NCI-H187 (cell line): Measurements from ENCODE around the gene JAG1.

Experiments
- DNase-seq, 2 experiments: peaks; one replicate each; lab custom pipeline; 2025; lab: John Stamatoyannopoulos, UW

Gene JAG1

DNA sequence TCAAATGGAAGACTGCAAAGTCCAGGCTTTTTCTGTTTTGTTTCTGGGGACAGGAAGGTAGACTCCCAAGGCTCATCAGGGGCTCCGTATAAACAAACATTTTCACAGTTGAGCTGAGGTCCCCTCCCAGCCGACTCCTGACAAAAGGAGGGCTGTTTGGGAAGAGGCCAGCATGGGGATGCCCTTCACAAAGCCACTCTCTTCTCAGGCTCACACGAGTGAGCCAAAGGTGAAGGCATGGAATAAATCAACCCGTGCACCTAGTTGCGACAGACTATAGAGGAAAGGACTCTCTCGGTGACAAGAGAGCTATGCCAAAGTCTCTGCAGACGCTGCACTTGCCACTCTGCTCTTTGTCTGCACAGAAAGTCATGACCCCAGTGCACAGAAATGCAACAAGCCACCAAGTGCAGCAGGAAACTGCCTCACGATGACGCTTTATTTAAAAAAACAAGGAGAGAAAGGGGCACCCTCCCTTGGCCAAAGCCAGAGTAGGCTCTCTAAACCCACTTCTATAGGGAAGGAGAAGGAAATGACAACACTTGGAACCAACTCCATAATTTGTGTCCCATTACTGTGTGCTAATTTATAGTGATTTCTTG, 21.0 kb downstream of the JAG1 start:
- no peak for DNase-seq

- DNase-seq, result no peak
Measured at GRCh38 chr20:10652185-10652584, 21.6 kb downstream of the JAG1 start.

DNA sequence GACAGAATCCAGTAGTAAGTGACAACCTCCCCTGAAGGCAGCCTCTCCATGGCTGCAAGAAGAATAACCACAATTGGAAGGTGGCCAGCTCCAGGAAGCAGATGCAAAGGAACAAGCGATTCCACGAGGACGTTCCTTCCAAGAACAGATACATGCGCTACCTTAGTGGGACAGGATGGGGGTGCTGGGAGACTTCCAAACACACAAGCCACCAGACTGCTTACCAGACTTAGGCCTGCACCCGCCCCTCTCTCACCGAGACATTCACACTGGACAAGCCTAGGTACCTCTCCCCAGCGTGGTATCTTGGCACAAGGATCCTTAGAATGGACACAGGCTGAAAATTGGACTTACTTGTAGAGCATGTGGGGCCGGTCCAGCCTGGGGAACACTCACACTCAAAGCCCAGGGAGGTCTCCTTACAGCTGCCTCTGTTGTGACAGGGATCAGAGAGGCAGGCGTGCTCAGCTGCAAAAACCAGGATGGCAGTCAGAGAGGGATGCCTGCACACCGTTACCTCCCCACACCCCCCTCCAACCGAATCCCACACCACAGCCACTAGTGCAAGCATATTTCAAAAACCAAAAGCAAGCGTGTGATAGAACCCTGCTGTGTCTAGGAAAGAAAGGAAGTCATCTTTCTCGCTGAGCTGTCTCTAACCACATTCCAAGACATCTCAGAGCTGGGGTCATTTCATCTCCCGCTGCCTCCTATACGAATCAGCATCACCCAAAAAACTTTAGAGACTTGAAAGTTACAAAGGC, 22.4 kb downstream of the JAG1 start:
- DNase-seq, result no peak

DNA sequence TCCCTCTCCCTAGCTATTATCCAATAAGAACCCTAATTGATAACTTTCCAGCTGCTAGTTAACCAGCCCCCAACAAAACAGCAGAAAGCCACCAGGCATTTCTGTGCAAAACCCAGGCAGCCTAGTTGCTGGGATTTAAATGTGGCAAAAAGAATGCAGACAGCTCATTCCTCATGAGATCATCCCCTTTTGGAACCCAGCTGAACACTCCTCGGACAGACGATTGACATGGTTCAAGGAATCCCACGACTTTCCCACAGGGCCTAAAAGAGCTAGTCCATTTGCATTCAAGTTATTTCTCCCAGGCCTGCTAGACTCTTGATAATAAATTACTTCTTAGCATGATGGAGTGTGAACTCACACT, 24.0 kb downstream of the JAG1 start:
- DNase-seq, result no peak

DNA sequence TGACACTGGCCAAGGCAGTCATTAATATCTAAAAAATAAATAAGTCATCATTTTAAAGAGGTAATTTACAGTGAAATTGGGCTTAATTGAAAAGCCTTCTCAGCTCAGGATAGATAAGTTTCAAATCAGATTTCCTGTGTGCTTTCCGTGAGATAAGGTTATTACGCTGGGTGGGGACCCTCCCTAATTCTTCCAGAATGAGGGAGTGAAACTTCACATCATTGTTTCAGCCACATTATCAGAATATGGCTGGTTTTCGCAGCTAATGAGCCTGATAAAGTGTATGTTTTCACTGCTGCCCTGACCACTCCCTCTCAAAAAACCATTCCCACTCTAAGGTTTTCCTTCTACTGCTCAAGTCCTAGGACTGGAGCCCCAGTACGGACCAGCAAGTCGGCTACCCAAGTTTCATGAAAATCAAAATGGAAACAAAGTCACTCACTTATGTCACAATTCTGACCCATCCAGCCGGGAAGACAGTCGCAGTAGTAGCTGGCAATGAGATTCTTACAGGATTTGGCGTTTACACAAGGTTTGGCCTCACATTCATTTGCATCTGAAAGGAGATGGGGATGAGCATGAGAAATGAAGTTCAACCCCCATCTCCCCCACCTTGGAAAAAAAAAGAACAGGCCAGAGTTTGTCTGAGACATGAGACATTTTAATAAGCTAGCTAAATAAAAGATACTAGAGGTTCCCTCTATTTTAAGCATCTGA, 24.6 kb downstream of the JAG1 start:
- DNase-seq, result no peak

DNA sequence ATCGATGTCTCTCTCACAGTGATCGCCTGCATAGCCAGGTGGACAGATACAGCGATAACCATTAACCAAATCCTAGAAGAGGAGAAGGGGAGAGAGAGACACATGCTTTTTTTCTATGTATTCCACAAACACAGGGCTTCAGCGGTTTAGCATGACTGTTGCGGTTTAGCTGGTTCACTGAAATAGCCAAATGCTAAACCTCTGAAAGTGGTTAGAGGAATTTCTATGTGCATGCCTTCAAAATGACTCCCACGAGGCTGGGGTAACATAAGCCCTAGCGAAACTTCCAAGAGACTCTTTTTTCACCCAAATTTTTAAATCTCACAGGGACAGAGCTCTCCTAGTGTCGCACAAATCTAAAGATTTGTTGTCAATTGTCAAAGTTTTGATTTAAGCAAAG, 25.1 kb downstream of the JAG1 start:
- no peak for DNase-seq

DNA sequence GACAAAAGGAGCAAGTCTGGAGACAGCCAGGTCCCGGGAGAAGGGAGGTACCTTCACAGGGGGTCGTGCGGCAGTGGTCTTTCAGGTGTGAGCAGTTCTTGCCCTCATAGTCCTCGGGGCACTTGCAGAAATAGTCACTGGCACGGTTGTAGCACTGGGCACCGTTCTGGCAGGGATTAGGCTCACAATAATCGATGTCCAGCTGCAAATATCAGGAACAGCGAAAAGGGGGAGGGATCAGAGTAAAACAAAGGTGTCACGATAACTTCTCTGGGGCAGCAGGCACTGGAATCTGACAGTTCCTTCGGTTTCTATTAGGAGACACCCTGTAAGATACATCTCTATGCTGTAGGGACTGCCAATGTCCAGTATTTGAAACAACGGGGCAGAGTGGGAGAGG, 25.9 kb downstream of the JAG1 start:
- DNase-seq, result no peak

DNA sequence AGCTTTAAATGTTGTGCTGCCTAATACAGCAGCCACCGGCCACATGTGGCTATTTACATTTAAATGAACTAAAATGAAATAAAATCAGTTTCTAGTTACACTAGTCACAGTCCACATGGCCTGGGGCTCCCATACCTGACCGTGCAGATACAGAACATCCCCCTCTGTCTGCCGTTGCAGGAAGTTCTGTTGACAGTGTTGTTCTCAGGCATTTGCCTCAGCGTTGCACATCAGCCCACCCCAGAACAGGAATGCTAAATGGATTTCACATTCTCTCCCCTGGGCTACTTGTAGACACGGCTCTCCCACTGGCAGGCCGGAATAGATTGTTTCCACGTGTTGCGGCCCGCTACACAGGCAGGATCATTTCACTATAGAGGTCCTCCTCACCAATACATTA, 26.3 kb downstream of the JAG1 start:
- no peak for DNase-seq

- no peak for DNase-seq
Measured at GRCh38 chr20:10646886-10647420, 26.8 kb downstream of the JAG1 start.

DNA sequence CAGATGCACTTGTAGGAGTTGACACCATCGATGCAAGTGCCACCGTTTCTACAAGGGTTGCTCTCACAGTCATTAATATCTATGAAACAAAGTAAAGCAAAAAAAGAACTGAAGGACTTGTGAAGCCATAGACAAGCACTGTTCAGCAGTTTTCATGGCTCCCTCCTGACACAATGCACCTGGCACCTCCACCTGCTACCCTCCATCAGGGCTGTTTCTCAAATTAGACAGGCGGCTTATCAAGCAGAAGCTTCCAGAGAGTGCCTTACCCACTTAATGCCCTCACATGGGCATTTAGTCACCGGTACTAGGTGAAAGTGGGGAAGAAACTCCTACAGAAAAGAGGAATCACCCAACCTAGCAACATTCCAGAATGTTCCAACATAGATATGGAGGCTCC, 27.8 kb downstream of the JAG1 start:
- no peak for DNase-seq

GRCh38 chr20:10645205-10645570, 28.6 kb downstream of the JAG1 start:
- DNase-seq, result no peak

DNA sequence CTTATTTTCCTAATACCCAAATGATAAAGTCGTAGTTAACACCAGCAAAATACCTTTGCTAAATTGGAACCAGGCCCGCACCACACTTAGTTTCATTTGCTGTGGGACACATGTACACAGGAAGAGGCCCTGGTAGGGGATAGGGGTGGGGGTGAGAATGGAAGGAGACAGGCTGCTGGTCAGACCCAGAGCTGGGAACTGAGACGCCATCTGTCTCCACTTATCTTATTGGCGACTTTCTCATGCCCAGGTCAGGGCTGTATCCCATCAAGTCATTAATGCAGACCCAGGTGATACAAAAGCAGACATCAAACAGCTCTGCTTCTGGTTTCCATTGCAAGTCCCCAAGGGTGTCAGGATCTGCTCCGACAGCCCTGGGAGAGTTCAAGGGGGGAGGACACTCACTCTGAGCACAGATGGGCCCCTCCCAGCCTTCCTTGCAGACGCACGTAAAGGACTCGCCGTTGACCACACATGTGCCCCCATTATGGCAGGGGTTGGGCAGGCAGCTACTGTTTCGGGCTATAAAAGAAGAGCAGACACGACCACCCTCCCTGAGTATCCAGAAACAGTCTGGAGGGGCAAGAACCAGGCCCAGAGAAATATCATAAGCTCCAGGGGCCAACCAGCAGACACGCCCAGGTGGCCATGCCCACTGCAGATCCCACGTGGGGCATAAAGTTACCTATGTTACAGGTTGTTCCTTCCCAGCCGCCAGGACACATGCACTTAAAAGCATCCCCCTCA, 29.2 kb downstream of the JAG1 start:
- DNase-seq, result no peak

DNA sequence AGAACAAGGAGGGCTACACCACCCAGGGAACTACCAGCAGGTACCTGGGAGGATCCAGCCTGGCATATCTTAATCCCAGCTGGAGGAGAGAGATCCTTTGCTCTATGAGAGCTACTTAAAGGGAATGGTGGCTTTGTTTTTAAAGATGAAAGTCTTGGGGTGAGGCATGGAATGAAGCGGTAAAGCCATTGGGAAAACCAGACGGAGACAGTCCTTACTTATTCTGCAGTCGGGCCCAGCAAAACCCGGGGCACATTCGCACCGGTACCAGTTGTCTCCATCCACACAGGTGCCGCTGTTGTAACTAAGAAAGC, 30.3 kb downstream of the JAG1 start:
- DNase-seq, result no peak

- DNase-seq, result no peak
Measured at GRCh38 chr20:10642856-10643559, 30.8 kb downstream of the JAG1 start.

- no peak for DNase-seq
Measured at GRCh38 chr20:10641893-10642292, 31.9 kb downstream of the JAG1 start.

GRCh38 chr20:10641467-10641866, 32.3 kb downstream of the JAG1 start:
- DNase-seq, result no peak

DNA sequence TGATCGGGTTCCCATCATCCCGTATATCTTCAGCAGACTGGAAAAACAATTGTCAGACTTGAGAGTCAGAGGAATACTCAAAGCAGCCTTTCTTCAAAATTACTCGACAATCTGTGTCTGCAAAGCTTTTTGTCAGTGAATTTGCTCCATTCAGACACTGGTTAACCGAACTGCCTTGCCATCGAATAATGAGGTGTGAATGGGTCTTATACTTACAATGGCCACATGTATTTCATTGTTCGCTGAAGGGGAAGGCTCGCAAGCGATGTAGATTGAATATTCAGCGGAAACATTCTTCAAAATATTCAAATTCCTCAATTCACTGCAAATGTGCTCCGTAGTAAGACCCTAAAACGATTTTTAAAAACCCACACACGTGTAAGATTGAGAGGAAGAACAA, 32.9 kb downstream of the JAG1 start:
- no peak for DNase-seq

GRCh38 chr20:10639737-10640556, 33.9 kb downstream of the JAG1 start:
- DNase-seq, result no peak

GRCh38 chr20:10639077-10639736, 34.6 kb downstream of the JAG1 start:
- no peak for DNase-seq

- no peak for DNase-seq
Measured at GRCh38 chr20:10637563-10637962, 36.2 kb downstream of the JAG1 start.
